ENCODE data around the gene FOLR2.

DNA sequence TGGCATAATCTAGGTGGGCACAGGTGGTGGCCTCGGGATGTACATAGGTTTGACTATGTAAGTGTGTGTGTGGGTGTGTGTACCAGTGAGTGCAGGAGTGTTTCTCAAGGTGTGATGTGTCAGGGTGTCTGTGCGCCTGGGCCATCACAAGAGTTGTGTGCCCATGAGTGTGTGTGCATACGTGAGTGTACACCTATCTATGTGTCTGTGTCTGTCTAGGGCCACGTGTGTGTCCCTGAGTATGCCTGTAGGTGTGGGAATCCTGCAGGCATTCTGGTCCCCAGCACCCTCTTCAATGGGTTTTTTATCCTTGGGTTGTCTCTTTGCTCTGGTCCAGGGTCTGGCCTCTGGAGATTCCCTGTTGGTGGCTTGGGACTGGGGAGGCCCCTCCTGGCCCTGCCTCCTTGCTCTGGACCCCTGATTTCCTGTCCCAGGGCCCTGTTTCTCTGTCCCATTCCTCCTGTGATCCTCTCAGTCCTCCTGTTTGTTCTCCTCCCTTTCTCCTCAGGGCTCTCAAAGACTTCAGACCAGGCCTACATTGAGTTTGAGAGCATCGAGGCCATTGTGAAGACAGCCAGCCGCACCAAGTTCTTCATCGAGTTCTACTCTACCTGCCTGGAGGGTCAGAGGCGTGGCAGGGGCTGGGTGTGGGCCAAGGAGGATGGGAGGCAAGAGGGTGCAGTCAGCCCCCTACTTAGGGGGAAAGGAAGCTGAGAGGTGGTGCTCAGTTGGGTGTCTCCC lies 17.3 kb downstream of the FOLR2 start:
- TF ChIP-seq, protein P1, sequence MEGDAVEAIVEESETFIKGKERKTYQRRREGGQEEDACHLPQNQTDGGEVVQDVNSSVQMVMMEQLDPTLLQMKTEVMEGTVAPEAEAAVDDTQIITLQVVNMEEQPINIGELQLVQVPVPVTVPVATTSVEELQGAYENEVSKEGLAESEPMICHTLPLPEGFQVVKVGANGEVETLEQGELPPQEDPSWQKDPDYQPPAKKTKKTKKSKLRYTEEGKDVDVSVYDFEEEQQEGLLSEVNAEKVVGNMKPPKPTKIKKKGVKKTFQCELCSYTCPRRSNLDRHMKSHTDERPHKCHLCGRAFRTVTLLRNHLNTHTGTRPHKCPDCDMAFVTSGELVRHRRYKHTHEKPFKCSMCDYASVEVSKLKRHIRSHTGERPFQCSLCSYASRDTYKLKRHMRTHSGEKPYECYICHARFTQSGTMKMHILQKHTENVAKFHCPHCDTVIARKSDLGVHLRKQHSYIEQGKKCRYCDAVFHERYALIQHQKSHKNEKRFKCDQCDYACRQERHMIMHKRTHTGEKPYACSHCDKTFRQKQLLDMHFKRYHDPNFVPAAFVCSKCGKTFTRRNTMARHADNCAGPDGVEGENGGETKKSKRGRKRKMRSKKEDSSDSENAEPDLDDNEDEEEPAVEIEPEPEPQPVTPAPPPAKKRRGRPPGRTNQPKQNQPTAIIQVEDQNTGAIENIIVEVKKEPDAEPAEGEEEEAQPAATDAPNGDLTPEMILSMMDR (IDR thresholded peaks at IDR 0.05), result no peak
- TF ChIP-seq POLR2A (IDR thresholded peaks at IDR 0.05) (no peak), POLR2AphosphoS5 (IDR thresholded peaks at IDR 0.05) (no peak)
